GM19397 (cell line): Measurements from ENCODE around the gene WDR93.
"Not testable (repeated sequence)": the region's sequence is repeated elsewhere in the genome, so short reads cannot be mapped to it uniquely, and the experiment has no call there.

Experiments
- ATAC-seq: cut with Tn5 transposase; IDR thresholded peaks from one replicate; pipeline ENCODE4 v1.9.1; 2021; ENCODE audit warnings: mild to moderate bottlenecking, moderate library complexity; ENCODE audit not compliant: unreplicated experiment

WDR93 gene

DNA sequence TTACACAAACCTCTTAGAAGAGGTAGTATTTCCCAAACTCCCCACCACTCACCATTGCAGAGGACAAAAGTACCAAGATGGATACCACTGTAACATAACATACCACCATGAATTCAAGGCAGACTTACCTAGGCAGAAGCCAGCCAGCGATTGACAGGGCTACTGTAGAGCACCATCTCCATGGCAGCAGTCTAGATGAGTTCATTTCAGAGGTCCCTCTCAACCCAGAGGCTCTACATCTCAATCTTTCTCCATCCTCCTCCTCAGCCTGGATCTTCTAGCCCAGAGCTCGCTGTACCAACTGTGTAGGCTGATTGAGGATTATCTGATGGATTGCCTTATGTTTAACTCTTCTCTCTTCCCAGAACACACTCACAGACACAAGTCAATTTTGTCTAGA, 9.5 kb upstream of the WDR93 start:
- ATAC-seq = no peak

DNA sequence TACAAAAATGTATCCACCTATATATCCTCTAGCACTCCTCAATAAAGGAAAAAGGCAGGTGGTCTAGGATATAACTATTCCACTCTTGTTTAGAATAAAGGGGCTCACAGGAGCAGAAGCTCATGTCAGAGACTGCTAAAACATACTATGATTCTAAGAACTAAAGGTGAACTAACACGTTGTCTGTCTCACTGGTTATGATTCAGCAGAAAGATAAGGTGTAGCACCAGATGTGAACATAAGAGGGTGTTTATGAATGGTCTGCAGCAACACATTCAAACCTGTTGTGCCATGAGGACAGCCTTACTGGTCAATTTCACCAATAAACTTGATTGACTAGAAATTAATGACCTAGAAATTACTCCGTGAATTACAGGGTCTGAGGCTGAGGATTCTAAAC, 4.6 kb upstream of the WDR93 start:
- no peak for ATAC-seq

DNA sequence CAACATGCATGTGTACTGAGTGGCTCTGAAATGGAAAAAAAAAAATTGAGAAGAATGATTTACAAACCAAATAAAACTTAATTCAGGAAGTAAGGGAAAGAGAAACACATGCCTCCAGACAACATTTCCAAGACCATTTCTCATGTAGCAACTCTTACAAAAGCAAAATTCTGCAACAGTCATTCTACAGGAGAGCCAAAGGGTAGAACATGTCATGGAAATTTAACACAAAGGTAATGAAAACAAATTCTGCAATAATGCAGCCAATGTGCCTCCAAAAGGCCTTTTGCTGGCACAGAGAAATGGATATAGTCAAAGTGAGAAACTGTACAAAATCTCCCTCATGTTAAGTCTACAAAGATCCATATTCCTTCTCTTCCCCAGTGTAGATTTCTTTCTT, 4.1 kb upstream of the WDR93 start:
- no peak for ATAC-seq

DNA sequence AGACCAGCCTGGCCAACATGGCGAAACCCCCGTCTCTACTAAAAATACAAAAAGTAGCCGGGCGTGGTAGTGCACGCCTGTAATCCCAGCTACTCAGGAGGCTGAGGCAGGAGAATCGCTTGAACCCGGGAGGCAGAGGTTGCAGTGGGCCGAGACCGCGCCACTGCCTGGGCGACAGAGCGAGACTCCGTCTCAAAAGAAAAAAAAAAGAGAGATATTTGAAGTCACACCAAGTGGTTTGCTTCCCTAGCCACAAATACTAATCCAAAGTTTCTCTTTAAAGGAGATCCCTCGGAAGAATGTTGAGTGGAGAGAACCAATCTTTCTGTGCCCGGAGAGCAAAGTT, 708 bp upstream of the WDR93 start:
- ATAC-seq = not testable (repeated sequence)

DNA sequence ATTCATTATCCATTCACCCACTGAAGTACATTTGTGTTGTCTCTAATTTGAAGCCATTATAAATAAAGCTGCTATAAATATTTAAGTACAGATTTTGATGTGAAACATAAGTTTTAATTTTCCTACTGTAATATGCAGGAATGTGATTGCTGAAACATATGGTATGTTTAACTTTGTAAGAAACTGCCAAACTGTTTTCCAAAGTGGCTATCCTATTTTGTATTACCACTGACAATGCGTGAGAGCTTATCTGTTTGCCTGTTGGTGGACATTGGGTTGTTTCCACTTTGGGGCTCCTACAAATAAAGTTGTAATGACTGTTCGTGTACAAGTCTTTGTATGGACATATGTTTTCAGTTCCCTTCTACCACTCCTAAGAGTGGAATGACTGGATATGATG, 2.5 kb downstream of the WDR93 start:
- ATAC-seq = no peak

DNA sequence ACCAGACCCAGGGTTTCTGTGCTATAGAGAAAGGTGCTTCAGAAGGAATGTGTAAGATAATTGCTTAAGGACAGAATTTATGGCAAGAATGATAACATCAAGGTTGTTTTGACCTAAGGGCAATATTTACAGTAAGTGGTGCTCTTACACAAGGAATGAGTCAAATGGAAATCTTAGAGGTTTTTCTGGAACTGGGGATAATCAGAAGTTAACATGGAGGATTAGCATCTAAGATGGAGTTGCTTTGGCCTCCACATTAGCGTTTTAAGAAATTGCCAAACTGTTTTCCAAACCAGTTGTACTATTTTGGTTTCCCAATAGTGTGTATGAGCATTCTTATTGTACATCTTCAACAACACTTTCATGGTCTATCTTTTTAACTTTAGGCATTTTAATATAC, 3.1 kb downstream of the WDR93 start:
- ATAC-seq = no peak

DNA sequence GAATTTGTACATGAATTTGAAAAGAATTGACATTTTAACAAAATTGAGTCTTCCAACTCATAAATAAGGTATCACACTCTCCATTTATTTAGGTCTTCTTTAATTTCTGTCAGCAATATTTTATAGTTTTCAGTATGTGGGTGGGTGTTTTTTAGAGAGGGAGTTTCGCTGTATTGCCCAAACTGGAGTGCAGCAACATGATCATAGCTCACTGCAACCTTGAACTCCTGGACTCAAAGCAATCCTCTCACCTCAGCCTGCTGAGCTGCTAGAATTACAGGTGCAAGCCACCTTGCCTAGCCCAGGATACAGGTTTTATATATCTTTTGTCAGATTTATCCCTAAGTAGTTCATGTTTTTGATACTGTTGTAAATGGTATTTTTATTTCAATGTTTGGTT, 4.6 kb downstream of the WDR93 start:
- ATAC-seq = no peak

DNA sequence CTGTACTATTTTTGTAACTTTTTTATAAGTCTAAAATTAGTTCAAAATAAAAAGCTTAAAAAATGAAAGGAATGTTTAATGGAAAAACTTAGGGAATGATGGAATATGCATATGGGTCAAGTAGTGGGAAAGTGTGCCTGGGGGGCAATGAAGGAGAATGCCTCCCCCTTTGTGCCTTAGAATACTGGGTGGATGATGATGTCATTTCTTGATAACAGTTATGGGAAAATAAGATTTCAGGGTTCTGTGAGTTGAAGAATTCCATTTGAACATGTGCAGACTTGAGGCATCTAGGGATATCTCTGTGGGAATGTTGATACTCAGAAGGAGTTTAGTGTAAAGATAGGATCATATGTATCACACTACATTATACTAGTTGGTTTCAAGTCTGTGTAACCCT, 13.8 kb downstream of the WDR93 start:
- no peak for ATAC-seq

DNA sequence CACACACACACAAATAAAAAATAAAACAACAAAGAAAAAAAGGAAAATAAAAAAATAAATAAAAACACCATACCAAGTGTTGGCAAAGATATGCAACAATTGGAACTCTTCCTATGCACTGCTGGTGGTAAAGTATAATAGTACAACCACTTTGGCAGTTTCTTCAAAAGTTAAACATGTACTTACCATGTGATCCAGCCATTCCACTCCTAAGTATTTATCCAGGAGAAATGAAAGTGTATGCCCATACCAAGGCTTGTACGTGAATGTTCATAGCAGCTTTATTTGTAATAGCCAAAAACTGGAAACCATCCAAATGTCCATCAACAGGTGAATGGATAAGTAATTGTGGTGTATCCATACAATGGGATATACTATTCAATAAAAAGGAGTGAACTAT, 17.0 kb downstream of the WDR93 start:
- no peak for ATAC-seq

DNA sequence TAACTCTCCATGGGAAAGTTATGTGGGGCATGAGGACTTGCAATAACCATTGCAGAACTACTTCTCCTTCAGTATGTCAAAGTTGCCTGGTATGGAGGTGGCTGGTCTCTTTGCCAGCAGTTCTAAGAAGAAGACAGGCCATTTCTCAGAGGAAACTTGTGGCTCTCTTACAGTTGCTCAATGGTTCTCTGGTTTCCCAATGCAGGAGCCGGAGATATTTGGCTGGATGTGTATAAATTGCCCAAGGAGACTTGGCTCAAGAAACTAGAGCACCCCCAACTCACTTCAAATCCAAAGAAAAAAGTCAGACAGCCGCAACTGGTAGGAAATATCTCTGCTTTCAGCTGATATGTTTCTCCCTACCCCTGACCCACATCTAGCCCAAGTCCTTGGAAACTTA, 24.2 kb downstream of the WDR93 start:
- no peak for ATAC-seq

GRCh38 chr15:89723031-89723430, 32.4 kb downstream of the WDR93 start:
- ATAC-seq = no peak

- no peak for ATAC-seq
Observed at GRCh38 chr15:89724621-89725020, 34.0 kb downstream of the WDR93 start.

GRCh38 chr15:89725064-89725463, 34.5 kb downstream of the WDR93 start:
- no peak for ATAC-seq

DNA sequence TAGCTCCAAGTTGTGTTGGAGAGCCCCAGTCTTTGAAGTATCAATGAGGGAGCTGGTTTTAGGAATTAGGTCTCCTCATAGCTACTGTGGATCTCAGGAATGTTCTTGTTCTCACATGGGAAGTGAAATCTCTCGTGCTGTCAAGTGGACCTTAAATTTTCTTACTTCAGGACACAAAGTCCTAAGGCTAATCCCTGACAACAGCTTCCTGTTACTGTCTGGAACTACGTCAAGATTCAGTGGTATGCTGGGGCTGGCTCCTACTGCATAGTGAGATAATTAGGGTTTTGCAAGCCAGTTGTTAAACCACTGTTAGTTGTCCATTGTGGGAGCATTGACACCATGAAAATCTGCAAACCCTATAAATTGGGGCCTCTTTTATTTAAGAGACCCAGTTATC, 37.6 kb downstream of the WDR93 start:
- no peak for ATAC-seq

DNA sequence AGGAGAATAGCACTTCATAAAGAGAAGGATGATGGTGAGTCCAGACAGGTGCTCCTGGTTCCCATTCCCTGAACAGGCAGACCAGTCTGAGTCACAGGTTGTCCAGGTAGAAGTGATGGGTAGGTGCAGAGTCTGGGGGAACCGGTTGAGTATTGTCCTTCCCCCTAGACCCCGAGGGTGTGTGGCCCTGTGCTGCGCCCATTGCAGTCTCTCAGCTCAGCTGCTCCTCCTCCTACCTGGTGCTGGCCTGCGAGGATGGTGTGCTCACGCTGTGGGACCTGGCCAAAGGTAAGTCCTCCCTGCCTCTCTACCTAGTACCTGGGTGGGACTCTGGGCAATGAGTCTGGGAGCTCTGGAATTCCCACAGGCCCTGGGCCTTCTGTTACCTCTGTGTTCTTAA, 40.7 kb downstream of the WDR93 start:
- ATAC-seq = no peak

- ATAC-seq = no peak
Observed at GRCh38 chr15:89732451-89733172, 42.0 kb downstream of the WDR93 start.

GRCh38 chr15:89735773-89736172, 45.2 kb downstream of the WDR93 start:
- ATAC-seq = no peak

DNA sequence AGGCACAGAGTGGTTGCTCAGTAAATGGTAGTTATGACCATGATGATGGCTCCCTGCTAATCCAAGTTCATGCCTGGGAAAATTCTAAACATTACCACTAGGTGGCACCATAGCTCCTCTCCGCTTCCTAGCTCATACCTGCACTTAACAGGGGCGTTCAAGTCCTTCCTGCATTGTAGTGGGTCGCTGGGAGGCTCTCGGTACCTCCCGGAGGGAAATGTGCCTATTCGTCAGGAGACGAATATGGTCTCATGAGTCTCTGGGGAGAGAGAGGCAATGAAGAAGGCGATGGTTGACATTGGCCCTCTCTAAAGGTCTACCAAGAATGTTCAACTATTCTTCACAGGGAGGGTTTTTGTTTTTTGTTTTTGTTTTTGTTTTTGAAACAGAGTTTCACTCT, 49.5 kb downstream of the WDR93 start:
- ATAC-seq = peak; percentile 69

DNA sequence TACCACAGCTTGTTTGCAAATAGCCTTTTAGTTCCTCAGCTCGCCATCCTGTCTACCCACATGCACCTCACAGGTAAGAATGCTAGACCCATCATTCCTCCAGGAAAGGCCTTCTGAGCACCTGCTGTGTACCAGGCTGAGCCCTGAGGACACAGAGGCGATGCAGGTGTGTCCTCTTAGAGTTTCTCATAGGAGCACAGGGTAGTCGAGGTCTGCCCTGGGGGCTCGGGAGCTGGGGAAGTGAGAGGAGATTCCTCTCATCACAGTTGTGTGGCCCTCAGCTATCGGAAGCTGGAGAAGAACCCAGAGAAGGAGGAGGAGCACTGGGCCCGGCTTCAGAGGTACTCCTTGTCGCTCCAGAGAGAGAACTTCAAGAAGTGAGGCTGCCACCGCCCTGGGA, 52.4 kb downstream of the WDR93 start:
- no peak for ATAC-seq

DNA sequence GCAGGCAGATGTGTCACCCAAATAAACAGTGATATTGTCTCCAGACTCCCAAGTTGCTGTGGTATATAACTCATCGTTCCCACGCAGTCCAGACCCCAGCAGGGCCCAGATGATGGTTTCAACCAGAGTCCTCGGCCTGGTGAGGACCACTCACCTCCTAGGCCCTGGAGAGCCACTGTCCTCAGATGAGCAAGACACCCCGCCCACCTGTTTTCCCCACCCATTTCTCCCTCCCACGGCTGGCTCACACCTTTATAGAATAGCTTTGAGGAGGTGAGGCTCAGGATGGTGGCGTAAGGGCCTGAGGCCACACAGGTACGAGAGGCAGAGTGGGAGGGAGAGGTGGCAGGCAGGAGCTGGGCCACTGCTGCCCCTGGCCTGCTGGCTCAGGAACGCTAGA, 53.0 kb downstream of the WDR93 start:
- ATAC-seq = no peak

DNA sequence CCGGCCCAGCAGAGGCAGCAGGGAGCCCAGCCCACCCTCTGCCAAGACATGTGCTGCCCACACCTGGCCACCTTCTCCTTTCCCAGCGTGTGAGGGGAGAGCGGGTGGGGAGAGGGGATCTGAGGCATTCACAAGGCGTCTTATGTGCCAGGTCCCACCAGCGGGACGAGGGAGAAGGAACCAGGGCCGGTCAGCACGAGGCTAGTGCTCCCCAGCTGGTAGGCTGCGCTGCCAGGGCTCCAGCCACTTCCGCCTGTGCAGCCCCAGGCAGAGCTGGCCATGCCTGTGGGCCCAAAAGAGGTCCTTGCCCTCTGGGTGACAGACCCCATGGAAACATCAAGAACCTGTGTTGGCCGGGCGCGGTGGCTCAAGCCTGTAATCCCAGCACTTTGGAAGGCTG, 54.5 kb downstream of the WDR93 start:
- ATAC-seq = no peak

GRCh38 chr15:89745768-89746167, 55.2 kb downstream of the WDR93 start:
- ATAC-seq = no peak

DNA sequence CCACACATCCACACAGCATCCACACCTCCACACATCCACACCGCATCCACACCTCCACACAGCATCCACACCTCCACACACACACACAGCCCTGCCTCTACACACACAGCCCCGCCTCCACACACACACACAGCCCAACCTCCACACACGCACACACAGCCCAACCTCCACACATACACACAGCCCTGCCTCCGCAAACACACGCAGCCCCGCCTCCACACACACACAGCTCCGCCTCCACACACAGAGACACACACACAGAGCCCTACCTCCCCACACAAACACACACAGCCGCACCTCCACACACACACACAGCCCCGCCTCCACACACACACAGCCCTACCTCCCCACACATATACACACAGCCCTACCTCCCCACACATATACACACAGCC, 55.8 kb downstream of the WDR93 start:
- ATAC-seq = no peak
